ENCODE measurements around the gene MOB3B. TPM values are rescaled to one million over a fixed set of nuclear protein-coding genes. Genes with fewer than 3 reads are reported as not detected.

MOB3B gene
- polyA plus RNA-seq, 1 experiment: 0.38 TPM

- DNase-seq (ENCODE audit: low read depth, low spot score): no peak
- ChIA-PET CTCF (interaction anchor here (2.7 to 12.8 kb wide), 2 partner anchors 8 to 205 kb away, joined by 15 to 211 read pairs; partner anchors contain the start of gene MOB3B), POLR2A (no interaction called here)
- H3K27me3 ChIP-seq (ENCODE audit: control insufficient read depth, insufficient read depth, low read length): peaks cover 3% of the 10 kb centered on the region
- no peak overlapping the region for H3K27ac ChIP-seq (ENCODE audit: low read depth, low read length)
- no peak overlapping the region for H3K4me3 ChIP-seq (ENCODE audit: low read depth, low read length)
- no peaks in the 10 kb centered on the region for H3K9me3 ChIP-seq (ENCODE audit: control insufficient read depth, insufficient read depth, low read length)
- no peak for TF ChIP-seq CTCF (IDR thresholded peaks at IDR 0.05; ENCODE audit: low read depth, low read length)
These were observed 8.1 kb upstream of the MOB3B start for GRCh38 chr9:27537756-27538155.

- ChIA-PET POLR2A (no interaction called here), CTCF (no interaction called here)
- TF ChIP-seq CTCF (IDR thresholded peaks at IDR 0.05; ENCODE audit: low read depth, low read length): no peak
These were observed 7.4 kb upstream of the MOB3B start for GRCh38 chr9:27537027-27537435.

GRCh38 chr9:27536168-27536567, 6.6 kb upstream of the MOB3B start:
- no peaks in the 10 kb centered on the region for H3K9me3 ChIP-seq (ENCODE audit: control insufficient read depth, insufficient read depth, low read length)
- no peak overlapping the region for H3K27ac ChIP-seq (ENCODE audit: low read depth, low read length)
- CTCF ChIA-PET: interaction anchor here (0.8 kb wide), 1 partner anchor 24 kb away, joined by 3 read pairs; no protein-coding TSS in a partner anchor
- peaks cover 8% of the 10 kb centered on the region for H3K27me3 ChIP-seq (ENCODE audit: control insufficient read depth, insufficient read depth, low read length)
- POLR2A ChIA-PET: no interaction called here
- H3K4me3 ChIP-seq (ENCODE audit: low read depth, low read length): no peak overlapping the region
- TF ChIP-seq CTCF (IDR thresholded peaks at IDR 0.05; ENCODE audit: low read depth, low read length): no peak
- no peak for DNase-seq (ENCODE audit: low read depth, low spot score)

More at GRCh38 chr9:27537027-27537435, 7.4 kb upstream of the MOB3B start:
- H3K27me3 ChIP-seq (ENCODE audit: control insufficient read depth, insufficient read depth, low read length): peaks cover 3% of the 10 kb centered on the region
- no peaks in the 10 kb centered on the region for H3K9me3 ChIP-seq (ENCODE audit: control insufficient read depth, insufficient read depth, low read length)
- no peak overlapping the region for H3K4me3 ChIP-seq (ENCODE audit: low read depth, low read length)
- no peak overlapping the region for H3K27ac ChIP-seq (ENCODE audit: low read depth, low read length)
- no peak for DNase-seq (ENCODE audit: low read depth, low spot score)

GRCh38 chr9:27535701-27536118, 6.1 kb upstream of the MOB3B start:
- Histone ChIP-seq H3K27ac (ENCODE audit: low read depth, low read length) (no peak overlapping the region), H3K27me3 (ENCODE audit: control insufficient read depth, insufficient read depth, low read length) (peaks cover 10% of the 10 kb centered on the region), H3K4me3 (ENCODE audit: low read depth, low read length) (no peak overlapping the region), H3K9me3 (ENCODE audit: control insufficient read depth, insufficient read depth, low read length) (no peaks in the 10 kb centered on the region)
- POLR2A ChIA-PET: no interaction called here
- CTCF ChIA-PET: interaction anchor here (0.6 to 0.8 kb wide), 2 partner anchors 9 to 24 kb away, joined by 3 to 4 read pairs; no protein-coding TSS in a partner anchor
- no peak for DNase-seq (ENCODE audit: low read depth, low spot score)
- no peak for TF ChIP-seq CTCF (IDR thresholded peaks at IDR 0.05; ENCODE audit: low read depth, low read length)

GRCh38 chr9:27534658-27535209, 5.1 kb upstream of the MOB3B start:
- Histone ChIP-seq H3K27me3 (ENCODE audit: control insufficient read depth, insufficient read depth, low read length) (peaks cover 10% of the 10 kb centered on the region), H3K4me3 (ENCODE audit: low read depth, low read length) (no peak overlapping the region), H3K9me3 (ENCODE audit: control insufficient read depth, insufficient read depth, low read length) (no peaks in the 10 kb centered on the region), H3K27ac (ENCODE audit: low read depth, low read length) (no peak overlapping the region)
- ChIA-PET CTCF (interaction anchor here (3.1 kb wide), 1 partner anchor 14 kb away, joined by 13 read pairs; no protein-coding TSS in a partner anchor), POLR2A (no interaction called here)
- no peak for TF ChIP-seq CTCF (IDR thresholded peaks at IDR 0.05; ENCODE audit: low read depth, low read length)
- DNase-seq (ENCODE audit: low read depth, low spot score): no peak
